GM21367 (cell line): ENCODE data around the gene DNAJB4.
A peak's percentile ranks its signal among the peaks of the same experiment; 100 is the strongest.

Experiments used
- ATAC-seq: cut with Tn5 transposase; IDR thresholded peaks from one replicate; pipeline ENCODE4 v1.9.1; 2021; ENCODE audit not compliant: unreplicated experiment

The DNAJB4 gene

DNA sequence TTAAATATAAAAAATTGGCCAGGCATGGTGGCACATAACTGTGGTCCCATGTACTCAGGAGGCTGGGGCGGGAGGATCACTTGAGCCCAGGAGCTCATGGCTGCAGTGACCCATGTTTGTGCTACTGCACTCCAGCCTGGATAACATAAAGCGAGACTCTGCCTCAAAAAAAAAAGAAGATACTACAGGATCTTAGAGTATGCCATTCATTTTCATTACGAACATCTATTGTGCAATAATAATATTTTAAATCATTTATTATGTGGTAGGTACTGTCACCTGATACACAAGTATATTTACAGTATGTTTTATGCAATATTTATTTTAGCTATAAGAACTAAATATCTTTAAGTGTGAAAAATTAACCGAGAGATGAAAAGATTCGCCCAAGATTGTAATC, 31.7 kb downstream of the DNAJB4 start:
- ATAC-seq, result no peak

DNA sequence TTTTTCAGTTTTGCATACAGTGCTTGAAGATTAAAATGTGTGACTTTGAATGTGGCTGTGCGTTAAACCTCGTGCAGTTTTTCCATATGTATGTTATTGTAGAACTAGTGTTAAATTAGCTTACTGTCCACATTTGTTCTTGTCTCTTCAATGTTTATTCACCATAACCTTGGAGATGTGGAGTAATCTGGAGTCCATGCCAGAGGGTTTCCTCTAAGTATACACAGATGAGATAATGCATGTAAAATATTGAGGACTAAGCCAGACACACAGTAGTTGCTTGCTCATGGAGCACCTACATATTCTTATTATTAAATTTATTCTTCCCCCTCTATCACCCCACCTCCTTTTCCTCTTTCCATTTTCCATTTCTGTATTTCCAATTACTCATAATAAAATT, 33.3 kb downstream of the DNAJB4 start:
- no peak for ATAC-seq

DNA sequence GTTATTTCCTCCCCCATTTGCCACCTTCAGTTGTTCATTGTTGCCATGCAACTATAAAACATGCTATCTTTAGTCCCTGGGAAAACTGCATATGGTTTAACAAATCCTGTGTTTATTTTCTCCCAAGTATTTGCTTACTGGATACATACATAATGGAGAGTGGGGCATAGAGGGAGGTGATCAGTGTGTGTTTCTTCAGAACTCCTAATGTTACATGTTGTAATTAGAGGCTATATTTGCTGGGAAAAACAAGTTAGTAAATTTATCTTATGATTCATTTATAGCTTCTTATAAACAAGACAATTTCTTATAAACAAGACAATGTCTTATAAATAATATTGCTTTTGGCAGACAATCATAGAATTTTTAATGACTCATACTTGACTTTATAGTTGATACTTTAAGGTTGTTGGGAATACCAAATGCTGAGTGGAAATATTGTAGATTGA, 33.8 kb downstream of the DNAJB4 start:
- no peak for ATAC-seq

- ATAC-seq, result no peak
Observed at GRCh38 chr1:78040484-78041089, 35.8 kb downstream of the DNAJB4 start.

DNA sequence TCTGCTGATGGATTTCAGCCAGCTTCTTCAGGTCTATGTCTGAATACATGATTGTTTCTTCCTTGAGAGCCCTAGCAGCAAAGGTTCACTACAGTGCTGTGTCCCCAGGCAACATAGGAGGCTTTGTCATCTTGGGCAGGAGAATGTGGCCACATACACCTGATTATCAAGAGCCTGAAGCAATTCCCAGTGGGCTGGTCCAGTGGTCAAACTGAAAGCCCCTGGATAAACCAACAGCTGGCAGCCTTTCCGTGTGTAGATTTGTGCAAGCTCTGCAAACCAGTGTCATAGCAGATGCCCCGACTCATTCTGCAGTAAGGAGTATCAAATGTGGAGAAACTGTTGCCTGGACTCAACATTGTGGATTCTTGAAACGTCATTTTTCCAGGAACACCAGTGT, 38.7 kb downstream of the DNAJB4 start:
- ATAC-seq, result no peak

DNA sequence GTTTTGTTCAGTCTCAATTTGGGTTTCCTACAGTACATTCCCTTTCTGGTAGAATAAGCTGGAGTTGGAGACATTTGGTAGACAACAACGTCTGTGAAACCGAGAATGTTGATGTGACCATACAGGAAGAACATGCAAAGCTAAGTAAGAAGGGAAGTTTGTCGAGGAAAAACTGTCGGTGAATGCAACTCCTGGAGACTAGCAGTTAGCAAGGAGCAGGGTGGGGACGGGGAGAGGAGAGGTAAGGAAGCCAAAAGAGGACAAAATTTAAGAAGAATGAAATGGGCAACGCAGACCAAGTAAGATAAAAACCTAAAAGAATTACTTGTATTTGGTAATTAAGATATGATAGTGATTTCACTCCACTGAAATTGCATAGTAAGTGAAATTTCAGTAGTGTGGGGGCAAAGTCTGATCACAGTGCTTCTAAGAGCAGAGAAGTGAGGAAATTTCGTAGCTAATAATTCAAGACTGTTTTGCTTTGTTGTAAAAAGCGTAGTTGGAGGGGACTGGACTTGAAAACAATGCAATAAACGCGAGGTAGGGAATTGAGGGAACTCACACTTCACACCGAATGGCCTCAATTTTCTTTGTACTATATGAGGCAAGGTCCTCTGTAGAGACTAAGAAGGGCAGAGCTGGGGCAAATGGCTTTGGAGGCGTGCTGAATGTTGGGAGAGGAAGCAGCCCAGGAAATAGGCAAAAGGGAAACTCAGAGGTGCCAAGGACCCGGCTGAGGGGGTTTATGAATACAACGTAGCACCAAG, 40.2 kb downstream of the DNAJB4 start:
- no peak for ATAC-seq

- no peak for ATAC-seq
Observed at GRCh38 chr1:78045563-78045925, 40.8 kb downstream of the DNAJB4 start.

- ATAC-seq, result no peak
Observed at GRCh38 chr1:78045926-78046778, 41.4 kb downstream of the DNAJB4 start, which contains the start of gene GIPC2. TSS of gene GIPC2 (plus strand) at chr1:78045966. CDS start at chr1:78046095, 129 bp downstream.

DNA sequence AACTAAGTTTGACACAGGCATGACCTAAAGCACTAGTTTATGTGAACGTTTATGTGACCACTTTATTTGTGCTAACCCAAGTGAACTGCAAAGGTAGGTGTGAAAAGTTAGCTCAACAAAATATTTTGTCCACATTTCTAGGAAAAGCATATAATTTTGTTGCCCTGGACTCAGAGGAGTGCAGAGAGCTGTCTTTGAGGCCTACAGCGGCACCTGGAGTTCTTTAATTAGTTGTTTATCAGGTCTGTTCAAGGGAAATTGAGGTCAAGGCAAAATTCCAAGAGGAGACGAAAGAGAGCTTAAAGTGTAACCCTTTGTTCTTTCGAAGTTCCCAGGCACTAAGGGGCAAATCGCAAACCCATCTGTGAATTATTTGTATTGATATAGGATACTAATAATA, 42.4 kb downstream of the DNAJB4 start:
- no peak for ATAC-seq

- ATAC-seq, result no peak
Observed at GRCh38 chr1:78047631-78048030, 42.9 kb downstream of the DNAJB4 start.

DNA sequence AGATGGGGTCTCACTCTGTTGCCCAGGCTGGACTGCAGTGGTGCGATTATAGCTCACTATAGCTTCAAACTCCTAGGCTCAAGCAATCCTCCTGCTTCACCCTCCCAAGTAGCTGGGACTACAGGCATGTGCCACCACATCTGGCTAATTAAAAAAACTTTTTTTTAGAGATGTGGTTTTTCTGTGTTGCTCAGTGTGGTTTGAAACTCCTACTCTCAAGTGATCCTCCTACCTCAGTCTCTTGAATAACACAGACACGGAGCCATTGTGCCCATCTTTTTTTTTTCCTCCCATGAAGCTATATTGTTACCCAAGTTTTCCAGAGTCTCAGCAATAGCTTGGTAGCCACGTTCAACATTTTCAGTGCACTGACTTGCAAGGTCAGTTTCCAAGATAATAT, 43.7 kb downstream of the DNAJB4 start:
- no peak for ATAC-seq

- ATAC-seq, result no peak
Observed at GRCh38 chr1:78049396-78049795, 44.7 kb downstream of the DNAJB4 start.

DNA sequence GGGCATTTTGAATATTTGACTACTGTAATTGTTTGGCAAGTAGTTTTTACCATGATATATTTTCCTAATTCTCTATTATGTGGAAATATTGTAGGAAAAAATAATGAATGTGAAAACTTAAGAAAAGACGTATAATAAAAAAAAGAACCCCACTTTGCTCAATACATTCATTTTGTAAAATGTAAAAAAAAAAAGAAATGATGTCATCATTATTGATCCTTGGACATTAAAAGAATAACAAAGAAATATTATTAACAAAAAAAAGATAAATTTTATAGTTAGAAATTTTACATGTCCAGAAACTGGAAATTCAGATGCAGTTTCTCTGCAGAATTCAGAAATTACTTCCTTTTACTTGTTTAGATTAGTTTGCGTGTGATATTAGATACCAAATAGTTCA, 46.3 kb downstream of the DNAJB4 start:
- no peak for ATAC-seq

DNA sequence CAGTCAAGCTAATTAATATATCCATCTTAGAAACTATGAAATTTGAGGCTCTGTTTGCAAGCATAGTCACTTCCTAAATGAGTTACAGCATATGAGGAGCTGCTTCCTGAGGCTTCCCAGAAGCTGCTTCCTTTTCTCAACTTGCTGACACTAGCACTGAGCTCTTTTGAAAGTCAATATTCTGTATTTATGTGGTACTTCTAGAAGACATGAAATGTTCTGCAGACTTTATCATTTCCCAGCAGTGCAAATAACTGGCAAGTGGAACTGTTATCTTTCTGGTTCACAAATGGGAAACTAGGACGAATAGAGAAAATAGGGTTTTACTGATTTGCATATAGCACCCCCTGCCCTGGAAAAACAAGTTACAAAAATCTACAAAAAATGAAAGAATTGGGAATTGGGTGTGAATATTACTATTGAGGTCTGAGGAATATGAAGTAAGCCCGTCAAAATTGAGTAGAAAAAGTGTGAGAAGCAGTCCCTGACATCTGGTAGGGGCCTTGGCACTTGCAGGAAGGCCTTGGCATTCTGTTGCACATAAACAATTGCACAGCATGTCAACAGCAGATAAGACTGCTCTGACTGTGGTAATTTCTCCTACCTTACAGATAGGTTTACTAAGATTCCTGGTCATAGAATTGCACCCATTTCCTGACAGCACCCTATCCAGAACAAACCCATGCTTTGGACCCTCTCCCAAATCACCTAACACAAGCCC, 48.1 kb downstream of the DNAJB4 start:
- ATAC-seq, result no peak

- ATAC-seq, result no peak
Observed at GRCh38 chr1:78053498-78053897, 48.8 kb downstream of the DNAJB4 start.

DNA sequence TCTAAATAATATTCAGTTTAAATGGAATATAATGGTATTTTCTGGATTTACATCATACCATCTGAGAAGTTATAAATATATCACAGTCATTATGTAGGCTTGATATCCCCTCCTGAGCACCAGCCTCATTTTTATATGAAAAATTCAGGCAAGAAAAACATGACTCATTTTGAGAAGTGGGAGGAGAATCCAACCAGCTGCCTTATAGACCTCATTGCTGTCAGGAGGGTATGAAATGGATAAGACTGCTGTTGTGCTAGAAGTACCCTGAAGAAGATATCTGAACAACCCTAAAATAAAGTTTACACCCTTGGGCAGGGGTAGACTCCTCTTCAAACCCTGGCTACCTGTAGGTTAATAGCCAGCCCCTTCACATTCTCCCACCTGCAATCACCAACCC, 49.8 kb downstream of the DNAJB4 start:
- no peak for ATAC-seq

DNA sequence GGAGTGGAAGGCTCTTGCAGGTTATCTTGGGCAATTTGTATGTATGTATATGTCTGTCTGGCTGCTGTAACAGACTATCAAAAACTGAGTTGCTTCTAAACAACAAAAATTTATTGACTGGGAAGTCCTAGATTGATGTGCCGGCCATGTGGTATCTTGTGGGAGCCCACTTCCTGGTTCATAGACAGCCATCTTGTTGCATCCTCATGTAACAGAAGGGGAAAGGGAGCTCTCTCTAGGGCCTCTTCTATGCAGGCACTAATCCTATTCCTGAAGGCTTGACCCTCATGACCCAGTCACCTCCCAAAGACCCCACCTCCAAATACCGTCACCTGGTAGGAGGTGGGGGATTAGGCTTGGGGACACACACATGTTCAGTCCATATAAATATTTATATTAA, 50.2 kb downstream of the DNAJB4 start:
- no peak for ATAC-seq

- ATAC-seq, result no peak
Observed at GRCh38 chr1:78055565-78056132, 50.9 kb downstream of the DNAJB4 start.

- ATAC-seq, result no peak
Observed at GRCh38 chr1:78058670-78059069, 53.9 kb downstream of the DNAJB4 start.

DNA sequence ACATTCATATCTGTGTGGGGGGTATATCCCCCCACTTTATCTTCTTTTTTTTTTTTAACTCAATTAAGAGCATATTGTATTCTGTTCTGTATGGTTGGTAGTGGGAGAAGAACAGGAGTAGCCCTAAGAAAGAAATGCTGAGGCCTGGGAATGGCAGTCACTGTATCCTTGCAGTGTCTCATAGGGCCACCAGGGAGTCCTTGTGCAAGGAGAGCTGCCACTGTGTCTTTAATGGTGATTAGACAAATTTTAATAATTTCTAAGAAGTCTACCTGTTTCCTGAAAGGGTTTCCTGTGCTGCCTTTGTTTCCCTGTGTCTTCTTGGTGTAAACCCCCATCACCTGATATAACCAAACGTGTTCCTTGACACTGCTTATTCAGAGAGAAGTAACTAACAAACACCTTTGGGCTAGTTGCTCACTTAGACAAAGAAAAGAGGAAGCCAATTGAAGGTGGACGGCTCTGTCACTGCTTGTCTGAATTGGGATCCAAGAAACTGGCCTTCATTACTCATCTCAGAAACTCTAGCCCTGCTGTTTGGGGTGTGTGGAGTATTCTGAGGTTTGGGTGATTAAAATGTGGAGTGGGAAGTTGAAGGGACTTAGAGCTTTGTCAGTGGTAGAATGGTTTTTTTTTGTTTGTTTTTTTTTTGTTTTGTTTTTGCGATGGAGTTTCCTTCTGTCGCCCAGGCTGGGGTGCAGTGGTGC, 56.3 kb downstream of the DNAJB4 start:
- ATAC-seq, result peak; percentile 63
